Fibroblast of lung (primary cell): Measurements from ENCODE around the gene SLC29A1. TPM values are rescaled to one million over a fixed set of nuclear protein-coding genes. Genes with fewer than 3 reads are reported as not detected.

Experiments
- DNase-seq, 2 donors: peaks; one replicate each; pipeline versions ENCODE4 v3.0.0 to v3.0.0-alpha.2; 2010; ENCODE audit warnings: low read depth in 2 of 2
- H2AFZ ChIP-seq: 2 replicates; pipeline ENCODE4 v1.5.1; 2012; ENCODE audit warnings: low read length, control low read depth, inconsistent platforms
- H3K27ac ChIP-seq: 2 replicates; pipeline ENCODE4 v1.5.1; 2011; ENCODE audit warnings: low read length, control low read depth; ENCODE audit not compliant: insufficient read depth
- H3K27me3 ChIP-seq: 2 replicates; pipeline ENCODE4 v1.5.1; 2011; ENCODE audit warnings: mild to moderate bottlenecking, low read length; ENCODE audit not compliant: control insufficient read depth, insufficient read depth
- H3K36me3 ChIP-seq: 2 replicates; pipeline ENCODE4 v1.5.1; 2011; ENCODE audit warnings: low read length; ENCODE audit not compliant: control insufficient read depth, insufficient read depth
- H3K4me1 ChIP-seq: 2 replicates; pipeline ENCODE4 v1.5.1; 2011; ENCODE audit warnings: low read length; ENCODE audit not compliant: control insufficient read depth, insufficient read depth; ENCODE audit errors: extremely low read depth
- H3K4me2 ChIP-seq: 2 replicates; pipeline ENCODE4 v1.5.1; 2011; ENCODE audit warnings: low read length, control low read depth; ENCODE audit not compliant: insufficient read depth; ENCODE audit errors: extremely low read depth
- H3K4me3 ChIP-seq, 4 experiments: fragments of 200-600 bp in 1 of 4; sonication (generic) in 1 of 4; replicated peaks in 1 of 4; 2 replicates each; pipeline ENCODE4 v1.5.1; 2011 to 2016; ENCODE audit warnings: low read length in 4 of 4, low read depth in 3 of 4, mild to moderate bottlenecking in 3 of 4, control low read depth in 2 of 4, inconsistent platforms in 1 of 4, mixed read lengths in 1 of 4; ENCODE audit not compliant: insufficient read depth in 1 of 4; ENCODE audit errors: control extremely low read depth in 1 of 4
- H3K79me2 ChIP-seq: 2 replicates; pipeline ENCODE4 v1.5.1; 2012; ENCODE audit warnings: mild to moderate bottlenecking, low read length, inconsistent platforms; ENCODE audit not compliant: control insufficient read depth, insufficient read depth
- H3K9ac ChIP-seq: 2 replicates; pipeline ENCODE4 v1.5.1; 2011; ENCODE audit warnings: mild to moderate bottlenecking, low read length, control low read depth; ENCODE audit not compliant: insufficient read depth
- H3K9me3 ChIP-seq: 2 replicates; pipeline ENCODE4 v1.5.1; 2012; ENCODE audit warnings: low read depth, low read length; ENCODE audit not compliant: control insufficient read depth, insufficient read depth
- H4K20me1 ChIP-seq: 2 replicates; pipeline ENCODE4 v1.5.1; 2011; ENCODE audit warnings: low read length; ENCODE audit not compliant: control insufficient read depth, insufficient read depth; ENCODE audit errors: extremely low read depth
- EZH2 ChIP-seq: IDR thresholded peaks from 2 replicates; pipeline ENCODE4 v1.5.1; 2012; ENCODE audit warnings: low read length, control low read depth, mild to moderate bottlenecking; ENCODE audit errors: missing control alignments
- polyA plus RNA-seq, 2 donors: library from polyadenylated mRNA; depleted of rRNA in 1 of 2; stranded (reverse) in 1 of 2; unstranded in 1 of 2; fragments of >200 nt; gene quantifications; 2 replicates each; pipeline ENCODE4 v1.2.1, GENCODE V29; 2011 to 2012; ENCODE audit warnings: missing spikeins in 1 of 2
- total RNA-seq: library from RNA; depleted of rRNA; stranded (reverse); fragments of >200 nt; gene quantifications from 2 replicates; pipeline ENCODE4 v1.2.1, GENCODE V29; 2014
- TF ChIP-seq, protein P1 (sequence below), 2 donors: IDR thresholded peaks in 1 of 2; conservative IDR thresholded peaks in 1 of 2; 1 replicate in 1 of 2; 2 replicates in 1 of 2; pipeline ENCODE4 v1.5.1; 2011 to 2012; ENCODE audit warnings: low read length in 2 of 2, control low read depth in 1 of 2, inconsistent platforms in 1 of 2, low read depth in 1 of 2, mild to moderate bottlenecking in 1 of 2

SLC29A1 gene
- total and polyA plus RNA-seq, 2 donors (not counting 1 experiment from before 2014, with no cell fraction given) = 13.4 to 21.9 TPM

DNA sequence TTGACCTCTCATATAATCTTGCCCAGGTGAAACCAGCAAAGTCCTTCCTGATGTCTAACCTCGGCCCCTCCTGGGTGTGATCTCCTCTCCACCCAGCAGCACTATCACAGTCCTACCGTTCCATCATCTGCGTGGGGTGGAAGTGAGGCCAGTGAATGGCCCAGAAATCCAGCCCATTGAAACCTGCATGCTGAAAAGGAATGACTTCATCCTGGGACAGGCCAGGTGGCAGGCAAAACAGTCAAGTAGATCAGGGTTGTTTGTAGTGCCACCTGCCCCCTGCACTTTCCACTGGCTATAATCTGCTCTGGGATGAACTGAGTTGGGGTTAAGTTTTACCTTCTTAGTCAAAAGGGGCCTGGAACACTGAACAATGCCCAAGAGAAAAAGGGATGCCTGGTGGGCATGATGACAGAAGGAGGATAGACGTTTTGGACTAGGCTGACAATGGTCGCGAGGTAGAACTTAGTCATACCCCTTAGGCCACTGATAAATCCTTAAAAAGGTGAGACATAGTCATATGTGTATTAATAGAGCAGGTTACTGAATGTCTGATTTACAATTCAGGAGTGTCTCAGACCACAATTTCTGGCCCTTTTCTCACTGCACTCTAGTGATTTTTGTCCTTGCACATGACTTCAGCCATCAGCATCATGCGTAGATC lies 15.4 kb downstream of the SLC29A1 start:
- H3K9me3 ChIP-seq = no peaks in the 10 kb centered on the region
- no peak overlapping the region for H3K27ac ChIP-seq
- H2AFZ ChIP-seq = no peak overlapping the region
- no peaks in the 10 kb centered on the region for H4K20me1 ChIP-seq
- peaks cover 16% of the 10 kb centered on the region for H3K4me1 ChIP-seq
- no peak for DNase-seq
- no peaks in the 10 kb centered on the region for H3K27me3 ChIP-seq
- TF ChIP-seq, protein P1, sequence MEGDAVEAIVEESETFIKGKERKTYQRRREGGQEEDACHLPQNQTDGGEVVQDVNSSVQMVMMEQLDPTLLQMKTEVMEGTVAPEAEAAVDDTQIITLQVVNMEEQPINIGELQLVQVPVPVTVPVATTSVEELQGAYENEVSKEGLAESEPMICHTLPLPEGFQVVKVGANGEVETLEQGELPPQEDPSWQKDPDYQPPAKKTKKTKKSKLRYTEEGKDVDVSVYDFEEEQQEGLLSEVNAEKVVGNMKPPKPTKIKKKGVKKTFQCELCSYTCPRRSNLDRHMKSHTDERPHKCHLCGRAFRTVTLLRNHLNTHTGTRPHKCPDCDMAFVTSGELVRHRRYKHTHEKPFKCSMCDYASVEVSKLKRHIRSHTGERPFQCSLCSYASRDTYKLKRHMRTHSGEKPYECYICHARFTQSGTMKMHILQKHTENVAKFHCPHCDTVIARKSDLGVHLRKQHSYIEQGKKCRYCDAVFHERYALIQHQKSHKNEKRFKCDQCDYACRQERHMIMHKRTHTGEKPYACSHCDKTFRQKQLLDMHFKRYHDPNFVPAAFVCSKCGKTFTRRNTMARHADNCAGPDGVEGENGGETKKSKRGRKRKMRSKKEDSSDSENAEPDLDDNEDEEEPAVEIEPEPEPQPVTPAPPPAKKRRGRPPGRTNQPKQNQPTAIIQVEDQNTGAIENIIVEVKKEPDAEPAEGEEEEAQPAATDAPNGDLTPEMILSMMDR (conservative IDR thresholded peaks at IDR 0.05 in 1 of 2, IDR thresholded peaks at IDR 0.05 in 1 of 2; ENCODE audit: low read depth in 1 of 2, low read length in 2 of 2) = peak in 1 of 2 donors; percentile 9
- no peak for TF ChIP-seq EZH2
- H3K4me2 ChIP-seq = no peak overlapping the region
- H3K9ac ChIP-seq = no peak overlapping the region
- no peak overlapping the region for H3K4me3 ChIP-seq
- no peaks in the 10 kb centered on the region for H3K36me3 ChIP-seq
- H3K79me2 ChIP-seq = no peaks in the 10 kb centered on the region

DNA sequence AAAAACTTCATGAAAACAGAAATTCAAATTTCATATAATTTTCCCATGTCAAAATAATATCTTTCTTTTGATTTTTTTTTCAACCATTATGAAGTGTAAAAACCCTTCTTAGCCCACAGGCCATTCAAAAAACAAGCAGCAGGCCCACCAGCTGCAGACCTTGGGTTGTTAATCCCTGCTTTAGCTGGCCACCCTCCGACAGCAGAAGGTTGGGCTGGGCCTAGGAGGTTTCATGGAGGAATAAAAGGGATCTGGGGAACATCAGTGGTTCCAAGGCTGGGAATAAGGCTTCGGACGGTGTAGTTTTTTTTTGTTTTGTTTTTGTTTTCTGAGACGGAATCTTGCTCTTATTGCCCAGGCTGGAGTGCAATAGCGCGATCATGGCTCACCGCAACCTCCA lies 19.9 kb downstream of the SLC29A1 start:
- TF ChIP-seq, protein P1 (conservative IDR thresholded peaks at IDR 0.05 in 1 of 2, IDR thresholded peaks at IDR 0.05 in 1 of 2; ENCODE audit: low read depth in 1 of 2, low read length in 2 of 2) = no peak
- no peak for TF ChIP-seq EZH2
- Histone ChIP-seq H2AFZ (no peak overlapping the region), H4K20me1 (no peaks in the 10 kb centered on the region), H3K4me3 (no peak overlapping the region), H3K9me3 (no peaks in the 10 kb centered on the region), H3K4me1 (peaks cover 4% of the 10 kb centered on the region), H3K36me3 (no peaks in the 10 kb centered on the region), H3K9ac (no peak overlapping the region), H3K27ac (no peak overlapping the region), H3K79me2 (peaks cover 15% of the 10 kb centered on the region), H3K27me3 (no peaks in the 10 kb centered on the region), H3K4me2 (no peak overlapping the region)
- no peak for DNase-seq

DNA sequence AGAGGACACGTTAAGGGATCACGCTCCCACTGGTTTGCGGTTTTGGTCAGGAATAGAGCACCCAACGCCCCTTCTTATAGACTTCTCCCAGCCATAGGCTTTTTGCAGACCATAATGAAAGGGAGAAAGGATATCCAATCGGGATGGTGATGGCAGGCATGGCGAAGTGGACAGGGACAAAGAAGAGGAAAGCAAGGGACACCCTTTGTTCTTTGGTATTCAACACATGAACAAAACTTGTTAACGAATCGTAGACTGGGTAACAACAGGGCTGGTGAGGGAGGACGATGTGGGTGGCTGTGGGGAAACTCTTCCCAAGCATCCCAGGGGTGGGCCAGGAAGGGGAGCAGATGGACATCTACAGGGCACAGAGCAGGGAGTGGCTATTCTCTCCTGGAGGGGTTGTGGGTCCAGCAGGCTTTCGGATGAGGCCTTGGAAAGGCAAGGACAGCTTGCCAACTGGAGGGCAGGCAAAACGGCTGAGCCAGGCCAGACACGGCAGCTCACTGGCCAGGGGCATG lies 22.1 kb downstream of the SLC29A1 start:
- Histone ChIP-seq H3K4me1 (peaks cover 4% of the 10 kb centered on the region), H3K79me2 (peaks cover 36% of the 10 kb centered on the region), H2AFZ (peak overlapping the region; percentile 74), H3K36me3 (peaks cover 8% of the 10 kb centered on the region), H3K4me3 (peak overlapping the region; percentile 49 to 91 (median 77)), H3K9me3 (no peaks in the 10 kb centered on the region), H3K27ac (no peak overlapping the region), H3K4me2 (peak overlapping the region; percentile 80), H3K9ac (no peak overlapping the region), H4K20me1 (peaks cover 6% of the 10 kb centered on the region), H3K27me3 (no peaks in the 10 kb centered on the region)
- TF ChIP-seq, protein P1 (conservative IDR thresholded peaks at IDR 0.05 in 1 of 2, IDR thresholded peaks at IDR 0.05 in 1 of 2; ENCODE audit: low read depth in 1 of 2, low read length in 2 of 2) = no peak
- DNase-seq = no peak
